Peyer's patch (tissue), 4 donors: ENCODE data around the gene TANGO6. TPM values are rescaled to one million over a fixed set of nuclear protein-coding genes. Genes with fewer than 3 reads are reported as not detected.

Experiments
- DNase-seq, 3 donors: peaks; one replicate each; pipeline ENCODE4 v3.0.0-alpha.2; 2017 to 2019
- H3K27ac ChIP-seq, 4 donors: fragments of 200-600 bp; sonication (generic); one replicate each; pipeline ENCODE4 v1.5.1; 2016 to 2019
- H3K27me3 ChIP-seq, 2 donors: fragments of 200-600 bp; sonication (generic); one replicate each; pipeline ENCODE4 v1.5.1; 2019
- H3K36me3 ChIP-seq, 3 donors: fragments of 200-600 bp; sonication (generic); one replicate each; pipeline ENCODE4 v1.5.1; 2016 to 2019
- H3K4me1 ChIP-seq, 4 donors: fragments of 200-600 bp; sonication (generic); one replicate each; pipeline ENCODE4 v1.5.1; 2016 to 2019
- H3K4me3 ChIP-seq, 4 donors: fragments of 200-600 bp; sonication (generic); 1 replicate in 3 of 4; 2 replicates in 1 of 4; pipeline ENCODE4 v1.5.1; 2016 to 2019; ENCODE audit warnings: mild to moderate bottlenecking in 1 of 4
- H3K9me3 ChIP-seq, 4 donors: fragments of 200-600 bp; sonication (generic); one replicate each; pipeline ENCODE4 v1.5.1; 2016 to 2019; ENCODE audit warnings: mild to moderate bottlenecking in 1 of 4
- POLR2A ChIP-seq, 2 donors: fragments of 450-650 bp; IDR thresholded peaks; one replicate each; pipeline ENCODE4 v1.5.1; 2017; ENCODE audit warnings: antibody characterized with exemption in 2 of 2, mild to moderate bottlenecking in 2 of 2, moderate library complexity in 2 of 2
- total RNA-seq, 4 donors: library from RNA; depleted of rRNA; stranded (reverse); fragments of >200 nt; gene quantifications; one replicate each; pipeline ENCODE4 v1.1.0, GENCODE V29; 2016
- TF ChIP-seq, protein P1 (sequence below), 6 experiments: fragments of 450-650 bp in 4 of 6; fragments of 200-600 bp in 2 of 6; sonication (generic) in 1 of 6; IDR thresholded peaks; one replicate each; pipeline ENCODE4 v1.5.1; 2017 to 2019; ENCODE audit warnings: antibody characterized with exemption in 6 of 6, mild to moderate bottlenecking in 3 of 6, moderate library complexity in 1 of 6

The TANGO6 gene
- total RNA-seq, 4 donors from 2014 or later, result 9.2 to 44.6 (median 13.0) TPM

DNA sequence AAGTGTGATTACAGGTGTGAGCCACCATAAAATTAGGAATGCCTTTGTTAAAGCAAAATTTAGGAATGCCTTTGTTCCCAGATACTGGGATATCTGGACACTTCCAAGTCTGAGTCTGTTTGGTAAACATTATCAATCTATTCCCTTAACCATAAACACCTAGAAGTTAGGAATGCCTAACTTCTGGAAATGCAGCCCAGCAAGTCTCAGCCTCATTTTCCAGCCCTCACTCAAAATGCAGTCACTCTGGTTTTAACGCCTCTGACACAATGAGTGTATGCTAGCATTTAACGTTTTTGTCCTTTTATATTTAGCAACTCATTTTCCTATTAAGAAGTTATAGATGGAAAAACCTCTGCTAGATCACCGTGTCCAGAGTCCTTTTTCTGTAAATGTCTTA lies 227.7 kb downstream of the TANGO6 start:
- no peaks in the 10 kb centered on the region for H3K27me3 ChIP-seq
- no peak overlapping the region for H3K4me3 ChIP-seq
- H3K9me3 ChIP-seq, result no peaks in the 10 kb centered on the region
- no peak for TF ChIP-seq POLR2A (IDR thresholded peaks at IDR 0.05)
- TF ChIP-seq, protein P1, sequence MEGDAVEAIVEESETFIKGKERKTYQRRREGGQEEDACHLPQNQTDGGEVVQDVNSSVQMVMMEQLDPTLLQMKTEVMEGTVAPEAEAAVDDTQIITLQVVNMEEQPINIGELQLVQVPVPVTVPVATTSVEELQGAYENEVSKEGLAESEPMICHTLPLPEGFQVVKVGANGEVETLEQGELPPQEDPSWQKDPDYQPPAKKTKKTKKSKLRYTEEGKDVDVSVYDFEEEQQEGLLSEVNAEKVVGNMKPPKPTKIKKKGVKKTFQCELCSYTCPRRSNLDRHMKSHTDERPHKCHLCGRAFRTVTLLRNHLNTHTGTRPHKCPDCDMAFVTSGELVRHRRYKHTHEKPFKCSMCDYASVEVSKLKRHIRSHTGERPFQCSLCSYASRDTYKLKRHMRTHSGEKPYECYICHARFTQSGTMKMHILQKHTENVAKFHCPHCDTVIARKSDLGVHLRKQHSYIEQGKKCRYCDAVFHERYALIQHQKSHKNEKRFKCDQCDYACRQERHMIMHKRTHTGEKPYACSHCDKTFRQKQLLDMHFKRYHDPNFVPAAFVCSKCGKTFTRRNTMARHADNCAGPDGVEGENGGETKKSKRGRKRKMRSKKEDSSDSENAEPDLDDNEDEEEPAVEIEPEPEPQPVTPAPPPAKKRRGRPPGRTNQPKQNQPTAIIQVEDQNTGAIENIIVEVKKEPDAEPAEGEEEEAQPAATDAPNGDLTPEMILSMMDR (IDR thresholded peaks at IDR 0.05), result no peak
- DNase-seq, result no peak
- H3K4me1 ChIP-seq, result peaks cover 0 to 5% (median 0%) of the 10 kb centered on the region in 4 donors
- no peak overlapping the region for H3K27ac ChIP-seq
- no peaks in the 10 kb centered on the region for H3K36me3 ChIP-seq

DNA sequence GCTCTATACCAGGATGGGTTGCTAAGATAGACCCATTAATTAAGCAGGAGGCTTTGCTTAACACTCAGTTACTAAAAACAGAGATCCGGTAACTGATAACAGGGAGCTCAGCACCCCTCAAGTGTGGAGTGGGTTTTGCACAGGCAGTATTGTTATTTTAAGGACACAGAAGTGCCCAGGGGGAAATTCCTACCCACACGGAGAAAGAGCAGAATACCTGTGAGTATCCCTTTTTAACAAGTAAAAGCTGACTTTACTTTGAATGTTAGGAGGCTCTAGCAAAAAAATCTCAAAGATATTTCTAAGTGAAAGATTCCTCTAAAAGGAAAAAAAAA lies 229.3 kb downstream of the TANGO6 start:
- Histone ChIP-seq H3K4me1 (peaks cover 0 to 5% (median 0%) of the 10 kb centered on the region in 4 donors), H3K27ac (no peak overlapping the region), H3K9me3 (no peaks in the 10 kb centered on the region), H3K27me3 (no peaks in the 10 kb centered on the region), H3K36me3 (no peaks in the 10 kb centered on the region), H3K4me3 (no peak overlapping the region)
- DNase-seq, result no peak
- no peak for TF ChIP-seq POLR2A (IDR thresholded peaks at IDR 0.05)

DNA sequence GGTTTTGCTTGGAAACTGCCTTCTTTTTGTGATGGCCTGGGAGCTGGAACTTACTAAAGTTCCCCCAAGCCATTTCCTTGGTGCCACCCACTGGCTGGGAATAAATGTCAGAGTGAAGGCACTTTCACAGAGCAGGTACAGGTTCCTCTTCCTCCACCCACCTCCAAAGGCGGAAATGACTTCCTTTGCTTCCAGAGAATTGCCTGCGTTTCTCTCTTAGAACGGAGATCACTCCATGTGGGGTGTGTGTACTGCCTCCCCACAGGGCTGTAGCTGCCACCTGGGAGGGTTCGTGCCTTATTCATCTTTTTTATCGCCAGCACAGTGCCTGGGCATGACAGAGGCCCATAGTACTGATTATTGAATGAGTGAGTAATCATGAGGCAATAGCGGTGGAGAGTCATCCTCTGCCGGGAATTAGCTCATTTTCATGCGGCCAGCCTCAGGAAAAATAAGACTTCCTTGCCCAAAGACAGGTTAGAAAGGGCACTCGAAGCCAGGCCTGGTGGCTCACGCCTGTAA lies 229.9 kb downstream of the TANGO6 start:
- H3K4me3 ChIP-seq, result no peak overlapping the region
- H3K9me3 ChIP-seq, result no peaks in the 10 kb centered on the region
- TF ChIP-seq, protein P1 (IDR thresholded peaks at IDR 0.05), result no peak
- no peak for TF ChIP-seq POLR2A (IDR thresholded peaks at IDR 0.05)
- H3K27ac ChIP-seq, result peak overlapping the region in 1 of 4 donors; percentile 34
- no peaks in the 10 kb centered on the region for H3K36me3 ChIP-seq
- peaks cover 0 to 5% (median 0%) of the 10 kb centered on the region in 4 donors for H3K4me1 ChIP-seq
- DNase-seq, result peak in 2 of 3 donors; percentile 47 to 68
- no peaks in the 10 kb centered on the region for H3K27me3 ChIP-seq

DNA sequence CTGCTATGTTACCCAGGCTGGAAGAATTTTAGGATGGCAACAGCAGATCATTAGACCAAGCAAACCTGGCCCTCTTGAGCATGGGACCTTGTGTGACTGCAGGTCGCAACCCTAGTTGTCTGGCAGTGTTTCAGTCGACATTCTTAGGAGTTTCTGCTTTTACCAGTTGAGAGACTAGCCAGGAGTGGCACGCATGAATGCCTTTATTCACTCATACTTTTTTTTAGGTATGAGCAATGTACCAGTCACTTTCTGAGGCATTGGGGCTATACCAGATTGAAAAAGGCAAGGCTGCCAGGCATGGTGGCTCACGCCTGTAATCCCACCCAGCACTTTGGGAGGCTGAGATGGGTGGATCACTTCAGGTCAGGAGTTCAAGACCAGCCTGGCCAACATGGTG lies 233.9 kb downstream of the TANGO6 start:
- TF ChIP-seq, protein P1 (IDR thresholded peaks at IDR 0.05), result no peak
- TF ChIP-seq POLR2A (IDR thresholded peaks at IDR 0.05), result no peak
- H3K27ac ChIP-seq, result no peak overlapping the region
- H3K9me3 ChIP-seq, result no peaks in the 10 kb centered on the region
- no peaks in the 10 kb centered on the region for H3K36me3 ChIP-seq
- H3K27me3 ChIP-seq, result no peaks in the 10 kb centered on the region
- H3K4me3 ChIP-seq, result no peak overlapping the region
- H3K4me1 ChIP-seq, result peaks cover 0 to 4% (median 0%) of the 10 kb centered on the region in 4 donors
- DNase-seq, result no peak

DNA sequence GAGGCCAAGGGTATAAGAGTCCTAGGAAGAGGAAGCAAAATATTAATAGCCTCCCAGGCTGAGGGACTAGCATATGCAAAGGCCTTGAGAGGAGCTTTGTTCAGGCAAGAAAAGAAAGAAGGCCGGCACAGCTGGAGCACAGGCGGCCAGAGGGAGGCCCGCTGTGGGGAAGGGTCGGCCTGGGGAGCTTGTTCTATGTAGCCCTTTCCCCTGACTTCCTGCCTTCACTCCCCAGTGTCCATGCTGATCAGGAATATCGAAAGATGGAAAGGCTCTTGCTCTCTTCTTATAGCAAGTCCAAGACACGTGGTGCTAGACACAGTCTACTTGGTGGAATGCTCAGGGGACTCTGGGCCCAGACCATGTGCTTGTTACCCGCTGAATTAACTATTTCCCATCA lies 234.7 kb downstream of the TANGO6 start:
- Histone ChIP-seq H3K4me1 (no peaks in the 10 kb centered on the region), H3K9me3 (no peaks in the 10 kb centered on the region), H3K27ac (no peak overlapping the region), H3K4me3 (no peak overlapping the region), H3K36me3 (no peaks in the 10 kb centered on the region), H3K27me3 (no peaks in the 10 kb centered on the region)
- no peak for TF ChIP-seq POLR2A (IDR thresholded peaks at IDR 0.05)
- TF ChIP-seq, protein P1 (IDR thresholded peaks at IDR 0.05), result no peak
- DNase-seq, result no peak

DNA sequence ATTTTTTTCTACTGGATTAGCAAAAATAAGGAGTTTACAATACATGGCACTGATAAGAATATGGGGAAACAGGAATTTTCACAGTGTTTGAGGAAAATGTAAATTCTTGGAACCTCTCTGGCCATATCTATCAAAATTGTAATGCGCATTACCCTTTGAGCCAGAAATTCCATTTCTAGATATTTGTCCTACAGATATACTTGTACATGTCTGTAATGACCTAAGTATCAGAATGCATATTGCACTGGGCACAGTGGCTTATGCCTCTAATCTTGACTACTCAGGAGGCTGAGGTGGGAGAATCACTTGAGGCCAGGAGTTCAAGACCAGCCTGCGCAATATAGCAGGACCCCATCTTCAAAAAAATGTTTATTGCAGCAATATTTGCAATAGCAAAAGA lies 236.4 kb downstream of the TANGO6 start:
- Histone ChIP-seq H3K27me3 (no peaks in the 10 kb centered on the region), H3K9me3 (no peaks in the 10 kb centered on the region), H3K4me1 (no peaks in the 10 kb centered on the region), H3K27ac (no peak overlapping the region), H3K4me3 (no peak overlapping the region), H3K36me3 (no peaks in the 10 kb centered on the region)
- no peak for DNase-seq
- TF ChIP-seq, protein P1 (IDR thresholded peaks at IDR 0.05), result no peak
- TF ChIP-seq POLR2A (IDR thresholded peaks at IDR 0.05), result no peak
